22Rv1 (cell line): Measurements from ENCODE around the gene SREBF1.

Experiments used
- ZFX ChIP-seq: fragments of 450-650 bp; IDR thresholded peaks from 2 replicates; pipeline ENCODE4 v1.6.1; 2017; ENCODE audit warnings: antibody characterized with exemption, borderline replicate concordance
- TF ChIP-seq, protein P1 (sequence below): fragments of 450-650 bp; IDR thresholded peaks from 2 replicates; pipeline ENCODE4 v1.5.1; 2017; ENCODE audit warnings: mild to moderate bottlenecking

DNA sequence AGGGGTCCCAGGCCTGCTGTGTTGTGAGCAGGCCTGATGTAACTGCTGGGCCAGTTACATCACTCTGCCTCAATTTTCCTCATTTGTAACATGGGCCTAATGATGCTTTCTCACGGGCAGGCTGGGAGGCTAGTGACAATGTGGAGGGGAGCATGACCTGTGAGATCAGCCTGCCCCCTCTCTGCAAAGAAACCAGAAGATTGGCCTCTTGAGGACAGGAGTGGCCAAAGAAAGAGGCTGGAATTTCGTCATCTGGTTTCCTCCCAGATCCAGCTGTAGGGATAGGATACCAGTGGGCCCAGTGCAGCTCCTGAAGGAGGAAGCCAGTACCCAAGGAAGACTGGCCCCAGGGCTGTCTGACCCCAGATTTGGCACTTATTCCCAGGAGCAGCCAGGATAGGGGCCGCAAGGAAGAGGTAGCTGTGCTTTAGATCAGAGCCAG is 615 bp upstream of the SREBF1 start:
- TF ChIP-seq, protein P1, sequence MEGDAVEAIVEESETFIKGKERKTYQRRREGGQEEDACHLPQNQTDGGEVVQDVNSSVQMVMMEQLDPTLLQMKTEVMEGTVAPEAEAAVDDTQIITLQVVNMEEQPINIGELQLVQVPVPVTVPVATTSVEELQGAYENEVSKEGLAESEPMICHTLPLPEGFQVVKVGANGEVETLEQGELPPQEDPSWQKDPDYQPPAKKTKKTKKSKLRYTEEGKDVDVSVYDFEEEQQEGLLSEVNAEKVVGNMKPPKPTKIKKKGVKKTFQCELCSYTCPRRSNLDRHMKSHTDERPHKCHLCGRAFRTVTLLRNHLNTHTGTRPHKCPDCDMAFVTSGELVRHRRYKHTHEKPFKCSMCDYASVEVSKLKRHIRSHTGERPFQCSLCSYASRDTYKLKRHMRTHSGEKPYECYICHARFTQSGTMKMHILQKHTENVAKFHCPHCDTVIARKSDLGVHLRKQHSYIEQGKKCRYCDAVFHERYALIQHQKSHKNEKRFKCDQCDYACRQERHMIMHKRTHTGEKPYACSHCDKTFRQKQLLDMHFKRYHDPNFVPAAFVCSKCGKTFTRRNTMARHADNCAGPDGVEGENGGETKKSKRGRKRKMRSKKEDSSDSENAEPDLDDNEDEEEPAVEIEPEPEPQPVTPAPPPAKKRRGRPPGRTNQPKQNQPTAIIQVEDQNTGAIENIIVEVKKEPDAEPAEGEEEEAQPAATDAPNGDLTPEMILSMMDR = no peak
- no peak for TF ChIP-seq ZFX
